ENCODE data around the gene DOCK8.

Gene DOCK8

GRCh38 chr9:495739-496138 is 281.1 kb downstream of the DOCK8 start:
- DNase-seq (ENCODE audit: low spot score) = no peak

- no peak for DNase-seq (ENCODE audit: low spot score)
Observed at GRCh38 chr9:503326-503725, 288.7 kb downstream of the DOCK8 start.

- DNase-seq (ENCODE audit: low spot score) = peak; percentile 74
Observed at GRCh38 chr9:503881-504852, 289.5 kb downstream of the DOCK8 start, which contains the start of gene KANK1. Gene KANK1, plus strand, starts transcription at chr9:504695.

- no peak for DNase-seq (ENCODE audit: low spot score)
Observed at GRCh38 chr9:504921-505740, 290.5 kb downstream of the DOCK8 start.

- DNase-seq (ENCODE audit: low spot score) = no peak
Observed at GRCh38 chr9:505741-506059, 291.0 kb downstream of the DOCK8 start.

GRCh38 chr9:506281-506680 is 291.6 kb downstream of the DOCK8 start:
- no peak for DNase-seq (ENCODE audit: low spot score)

GRCh38 chr9:511861-512260 is 297.2 kb downstream of the DOCK8 start:
- DNase-seq (ENCODE audit: low spot score) = no peak

- DNase-seq (ENCODE audit: low spot score) = no peak
Observed at GRCh38 chr9:512555-513272, 298.0 kb downstream of the DOCK8 start.
